HG03558 (cell line): Measurements from ENCODE around the gene SNAPC2.

Experiments
- ATAC-seq: cut with Tn5 transposase; IDR thresholded peaks from one replicate; pipeline ENCODE4 v1.9.1; 2021; ENCODE audit warnings: moderate number of reproducible peaks; ENCODE audit not compliant: unreplicated experiment; ENCODE audit errors: extremely low read depth

SNAPC2 gene, protein sequence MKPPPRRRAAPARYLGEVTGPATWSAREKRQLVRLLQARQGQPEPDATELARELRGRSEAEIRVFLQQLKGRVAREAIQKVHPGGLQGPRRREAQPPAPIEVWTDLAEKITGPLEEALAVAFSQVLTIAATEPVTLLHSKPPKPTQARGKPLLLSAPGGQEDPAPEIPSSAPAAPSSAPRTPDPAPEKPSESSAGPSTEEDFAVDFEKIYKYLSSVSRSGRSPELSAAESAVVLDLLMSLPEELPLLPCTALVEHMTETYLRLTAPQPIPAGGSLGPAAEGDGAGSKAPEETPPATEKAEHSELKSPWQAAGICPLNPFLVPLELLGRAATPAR

DNA sequence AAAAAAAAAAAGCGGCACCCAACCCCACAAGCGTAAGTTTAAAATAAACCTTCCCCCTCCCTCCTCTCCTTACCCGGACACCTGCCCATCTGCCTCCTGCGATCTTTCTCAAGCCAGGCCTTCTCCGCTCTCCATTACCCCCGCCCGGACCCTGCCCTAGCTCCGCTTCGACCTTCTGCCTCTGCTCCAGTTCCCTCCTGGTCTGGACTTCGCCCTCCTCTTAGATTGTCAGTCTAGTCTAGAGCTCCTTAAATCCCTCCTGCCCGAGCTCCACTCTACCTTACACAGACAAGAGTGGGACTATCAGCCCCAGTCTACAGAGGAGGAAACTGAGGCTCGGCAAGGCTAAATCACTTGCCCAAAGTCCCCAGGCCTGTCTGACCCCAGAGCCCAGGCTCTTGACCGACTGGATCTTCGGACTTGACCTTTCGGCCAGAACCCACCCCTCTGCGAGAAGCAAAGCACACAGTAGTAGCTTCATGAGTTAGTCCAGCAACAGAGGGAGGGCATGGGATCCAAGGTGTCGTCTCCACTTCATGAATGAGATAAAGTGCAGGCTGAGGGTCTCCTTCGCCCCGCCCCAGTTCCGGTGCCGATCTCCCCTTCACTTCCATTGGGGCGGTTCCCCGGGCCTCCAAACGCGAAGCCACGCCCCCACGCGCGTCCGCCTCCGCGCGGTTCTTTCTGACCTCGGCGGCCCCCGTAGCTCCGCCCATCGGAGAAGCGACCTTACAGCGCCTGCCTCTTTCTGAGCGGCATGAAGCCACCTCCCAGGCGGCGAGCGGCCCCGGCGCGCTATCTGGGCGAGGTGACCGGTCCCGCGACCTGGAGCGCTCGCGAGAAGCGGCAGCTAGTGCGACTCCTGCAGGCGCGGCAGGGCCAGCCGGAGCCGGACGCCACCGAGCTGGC, at the start of gene SNAPC2:
Gene SNAPC2 (plus strand): TSS at position 729 of the 909 bp plus-strand sequence. CDS start 29 bp downstream, at position 758.
- no peak for ATAC-seq

DNA sequence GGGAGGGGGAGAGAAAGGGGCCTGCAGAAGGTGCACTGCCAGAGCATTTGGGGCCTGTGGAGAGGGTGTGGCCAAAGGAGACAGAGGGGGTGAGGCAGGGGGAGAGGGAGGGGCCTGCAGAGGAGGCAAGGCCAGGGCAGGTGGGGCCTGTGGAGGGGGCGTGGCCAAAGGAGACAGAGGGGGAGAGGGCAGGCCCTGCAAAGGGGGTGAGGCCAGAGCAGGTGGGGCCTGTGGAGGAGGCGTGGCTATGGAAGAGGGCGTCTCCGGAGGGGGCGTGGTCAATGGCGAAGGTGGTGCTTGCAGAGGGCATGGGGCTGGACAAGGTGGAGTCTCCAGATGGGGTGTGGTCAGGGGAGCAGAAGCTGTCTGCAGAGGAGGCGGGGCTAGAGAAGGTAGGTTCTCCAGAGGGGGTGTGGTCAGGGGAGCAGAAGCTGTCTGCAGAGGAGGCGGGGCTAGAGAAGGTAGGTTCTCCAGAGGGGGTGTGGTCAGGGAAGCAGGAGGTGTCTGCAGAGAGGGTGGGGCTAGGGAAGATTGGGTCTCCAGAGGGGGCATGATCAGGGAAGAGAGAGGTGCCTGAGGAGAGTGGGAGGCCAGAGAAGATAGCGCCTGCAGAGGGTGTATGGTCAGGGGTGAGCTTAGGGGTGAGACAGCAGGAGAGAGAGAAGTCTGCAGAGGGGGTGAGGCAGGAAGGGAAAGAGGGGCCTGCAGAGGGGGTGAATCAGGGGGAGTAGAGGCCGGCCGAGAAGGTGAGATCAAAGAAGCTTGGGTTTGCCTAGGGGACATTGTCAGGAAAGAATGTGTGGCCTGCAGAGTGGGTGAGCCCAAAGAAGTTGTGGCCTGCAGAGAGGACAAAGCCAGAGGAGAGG, 49.3 kb upstream of the SNAPC2 start:
- no peak for ATAC-seq

DNA sequence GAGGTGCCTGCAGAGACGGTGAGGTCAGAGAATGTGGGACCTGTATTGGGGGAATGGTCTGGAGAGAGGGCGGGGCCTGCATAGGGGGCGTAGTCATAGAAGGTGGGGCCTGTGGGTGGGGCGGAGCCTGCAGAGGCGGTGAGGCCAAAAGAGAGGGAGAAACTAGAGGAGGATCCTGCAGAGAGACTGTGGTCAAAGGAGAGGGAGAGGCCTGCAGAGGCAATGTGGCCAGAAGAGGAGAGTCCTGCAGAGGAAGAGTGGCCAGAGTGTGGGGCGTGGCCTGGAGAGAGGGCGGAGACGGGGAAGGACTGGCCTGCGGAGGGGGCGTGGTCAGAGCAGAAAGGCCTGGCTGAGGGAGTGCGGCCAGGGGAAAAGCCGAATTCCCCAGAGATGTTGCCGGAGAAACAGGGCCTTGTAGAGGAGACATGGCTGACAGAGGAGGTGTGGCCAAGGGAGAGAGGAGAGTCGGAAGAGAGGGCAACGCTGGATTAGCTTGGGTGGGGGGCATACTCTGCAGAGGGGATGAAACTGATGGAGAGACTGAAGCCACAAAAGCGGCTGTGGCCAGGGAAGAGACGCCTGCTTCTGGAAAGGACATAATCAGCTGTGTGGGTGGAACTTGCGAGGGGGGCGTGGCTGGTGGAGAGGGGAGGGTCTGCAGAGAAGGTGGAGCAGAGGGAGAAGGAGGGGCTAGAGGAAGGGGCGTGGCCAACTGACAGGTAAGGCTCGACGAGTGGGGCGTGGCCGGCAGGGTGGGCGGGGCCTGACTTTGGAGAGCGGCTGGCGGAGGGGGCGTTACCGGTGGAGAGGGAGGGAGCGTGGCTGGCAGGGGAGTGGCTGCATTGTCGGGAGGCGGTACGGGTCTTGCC, 48.5 kb upstream of the SNAPC2 start:
- no peak for ATAC-seq

DNA sequence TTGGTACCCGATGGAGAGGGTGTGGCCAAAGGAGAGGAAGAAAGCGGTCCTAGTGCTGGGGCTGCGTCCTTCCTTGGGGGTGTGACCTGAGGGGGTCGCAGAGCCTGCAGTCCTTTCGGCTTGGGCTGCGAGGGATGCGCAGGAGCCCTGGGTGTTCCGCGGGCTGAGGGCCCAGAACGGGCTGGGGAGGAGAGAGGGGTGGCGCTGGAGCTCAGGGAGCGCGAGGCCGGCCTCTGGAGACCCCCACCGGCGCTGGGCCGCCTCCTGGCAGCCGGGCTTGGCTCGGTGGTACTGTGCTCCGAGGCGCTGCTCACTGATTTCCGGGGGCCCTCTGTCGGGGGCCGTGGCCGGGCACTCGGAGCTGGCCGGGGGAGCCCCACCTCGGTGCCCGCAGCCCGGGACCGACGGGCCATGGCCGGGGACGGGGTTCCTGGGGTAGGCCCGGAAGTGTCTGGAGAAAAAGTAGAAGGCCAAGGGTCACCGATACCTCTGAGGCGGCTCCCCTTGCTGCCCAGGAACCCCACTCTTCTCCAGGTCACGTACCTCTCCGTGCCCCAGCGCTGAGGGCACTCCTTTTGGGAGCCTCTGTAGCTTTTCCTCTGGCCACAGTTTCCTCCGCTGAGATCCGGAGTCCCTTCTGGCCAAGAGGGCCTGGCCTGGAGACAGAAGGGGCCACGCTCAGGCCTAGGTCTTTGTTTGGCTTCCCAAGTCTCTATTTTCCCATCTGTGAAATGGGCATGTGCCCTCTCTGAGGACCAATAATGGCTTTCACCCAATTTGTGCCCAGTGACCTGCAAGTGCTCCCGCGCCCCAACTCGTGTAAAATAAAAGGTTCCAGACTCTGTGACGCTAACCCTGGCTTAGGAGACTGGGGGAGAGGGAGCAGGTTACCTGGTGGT, 47.6 kb upstream of the SNAPC2 start:
- no peak for ATAC-seq

DNA sequence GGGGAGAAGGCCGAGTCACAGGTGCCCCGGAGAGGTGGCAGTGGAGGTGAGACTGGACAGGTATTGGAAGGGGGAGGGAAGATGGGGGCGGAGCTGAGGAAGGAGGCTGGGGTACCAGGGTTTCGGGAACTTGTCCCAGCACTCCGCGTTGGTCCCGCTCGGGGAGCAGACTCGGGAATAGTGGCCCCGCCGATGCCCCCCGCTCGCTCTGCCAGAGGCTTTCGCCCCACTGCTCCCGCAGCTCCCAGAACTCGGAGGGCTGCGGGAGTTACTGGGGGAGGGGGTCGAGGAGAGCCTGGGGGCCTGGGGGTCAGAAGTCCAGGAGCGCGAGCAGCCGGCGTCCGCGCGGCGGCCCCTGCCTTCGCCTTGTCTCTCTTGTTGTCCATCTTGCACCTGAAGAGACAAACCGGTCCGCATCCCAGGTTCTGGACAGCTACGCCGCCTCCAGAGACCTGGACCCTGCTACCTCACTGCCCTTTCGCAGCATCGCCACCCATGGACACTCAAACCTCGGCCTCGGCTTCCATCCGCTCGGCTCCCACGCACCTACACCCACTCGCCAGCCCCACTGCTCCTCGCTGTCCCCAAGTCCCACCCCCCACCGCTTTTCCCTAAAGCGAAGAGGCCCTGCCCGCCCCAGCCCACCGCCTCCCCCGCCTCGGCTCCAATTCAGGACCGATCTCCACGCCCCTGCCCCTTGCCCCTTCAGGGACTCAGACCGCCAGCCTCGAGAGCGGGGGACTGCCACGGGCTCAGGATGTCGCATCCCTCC, 46.6 kb upstream of the SNAPC2 start:
- ATAC-seq: no peak

DNA sequence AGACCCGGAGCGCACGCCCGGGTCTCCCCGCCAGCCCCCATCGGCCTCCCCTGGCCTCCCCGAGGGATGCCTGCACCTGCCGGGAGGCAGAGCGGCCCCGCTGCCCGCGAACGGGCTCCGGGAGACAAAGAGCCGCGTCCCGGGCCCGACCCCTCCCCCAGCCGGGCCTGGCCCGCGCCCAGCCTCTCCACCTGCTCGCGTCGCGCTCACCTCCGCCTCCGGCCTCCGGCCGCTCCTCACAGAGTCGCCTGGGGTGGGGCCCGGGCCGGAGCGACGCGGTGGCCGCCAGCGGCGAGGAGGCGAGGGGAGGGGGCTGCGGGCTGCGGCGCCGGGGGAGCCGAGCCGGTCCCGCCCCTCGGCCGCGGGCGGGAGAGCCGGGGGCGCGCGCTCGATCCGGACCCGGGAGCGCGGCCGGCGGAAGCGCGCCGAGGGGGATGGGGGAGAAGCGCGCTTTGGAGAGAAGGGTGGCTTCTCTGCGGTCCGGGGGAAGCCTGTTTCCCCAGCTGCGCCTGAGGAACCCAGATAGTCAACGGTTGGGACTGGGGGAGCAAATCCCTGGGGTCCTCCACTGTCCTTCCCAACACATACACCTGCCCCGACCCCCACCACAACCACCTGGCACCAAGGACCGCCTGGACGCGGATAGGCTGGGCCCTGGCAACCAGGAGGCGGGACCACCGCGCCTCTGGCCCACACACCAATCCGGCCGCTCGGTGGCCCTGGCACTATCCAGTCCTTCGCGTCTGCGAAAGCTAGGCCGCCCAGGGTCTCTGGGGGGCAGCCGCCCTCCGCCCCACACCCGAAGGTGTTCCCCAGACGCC, 45.9 kb upstream of the SNAPC2 start, which contains the start of gene PRR36:
Gene PRR36 (minus strand): TSS at position 315 of the 821 bp plus-strand sequence. CDS start 701 bp downstream, outside the sequence.
- ATAC-seq: no peak

DNA sequence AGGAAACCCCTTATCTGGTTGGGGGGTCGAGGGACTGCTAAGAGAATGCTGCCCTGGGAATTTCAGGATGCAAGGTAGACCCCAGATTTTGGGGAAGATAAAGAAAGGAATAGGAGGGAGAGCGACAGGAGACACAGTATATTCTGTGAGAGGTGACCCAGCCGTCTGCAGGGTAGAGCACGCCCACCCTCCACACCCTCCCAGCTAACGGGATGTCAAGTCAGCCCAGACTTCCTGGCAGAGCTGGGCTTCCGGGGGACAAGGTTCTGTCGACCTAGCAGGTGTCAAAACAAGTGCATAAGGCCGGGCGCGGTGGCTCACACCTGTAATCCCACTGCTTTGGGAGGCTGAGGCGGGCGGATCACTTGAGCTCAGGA, 45.3 kb upstream of the SNAPC2 start:
- ATAC-seq: no peak

DNA sequence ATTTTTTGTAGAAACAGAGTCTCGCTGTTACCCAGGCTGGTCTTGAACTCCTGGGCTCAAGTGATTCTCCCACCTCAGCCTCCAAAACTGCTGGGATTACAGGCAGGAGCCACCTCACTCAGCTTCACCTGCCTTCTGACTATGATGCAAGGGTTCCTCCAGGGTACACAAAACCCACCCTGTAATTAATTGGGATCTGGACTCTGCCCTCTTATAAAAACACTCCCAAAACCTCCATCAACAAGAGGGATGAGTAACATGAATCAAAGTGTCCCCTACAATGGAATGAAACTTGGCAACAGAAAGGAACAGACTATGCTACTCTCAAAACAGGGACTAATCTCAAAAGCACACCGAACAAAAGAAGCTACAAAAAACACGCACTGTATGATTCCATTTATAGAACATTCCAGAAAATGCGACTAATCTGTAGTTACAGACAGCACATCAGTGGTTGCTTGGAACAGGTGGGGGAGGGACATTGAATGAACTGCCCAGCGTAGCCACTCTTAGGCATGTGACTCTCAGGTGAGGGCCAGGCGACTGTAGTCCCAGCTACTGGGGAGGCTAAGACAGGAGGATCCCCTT, 42.8 kb upstream of the SNAPC2 start:
- ATAC-seq: no peak

DNA sequence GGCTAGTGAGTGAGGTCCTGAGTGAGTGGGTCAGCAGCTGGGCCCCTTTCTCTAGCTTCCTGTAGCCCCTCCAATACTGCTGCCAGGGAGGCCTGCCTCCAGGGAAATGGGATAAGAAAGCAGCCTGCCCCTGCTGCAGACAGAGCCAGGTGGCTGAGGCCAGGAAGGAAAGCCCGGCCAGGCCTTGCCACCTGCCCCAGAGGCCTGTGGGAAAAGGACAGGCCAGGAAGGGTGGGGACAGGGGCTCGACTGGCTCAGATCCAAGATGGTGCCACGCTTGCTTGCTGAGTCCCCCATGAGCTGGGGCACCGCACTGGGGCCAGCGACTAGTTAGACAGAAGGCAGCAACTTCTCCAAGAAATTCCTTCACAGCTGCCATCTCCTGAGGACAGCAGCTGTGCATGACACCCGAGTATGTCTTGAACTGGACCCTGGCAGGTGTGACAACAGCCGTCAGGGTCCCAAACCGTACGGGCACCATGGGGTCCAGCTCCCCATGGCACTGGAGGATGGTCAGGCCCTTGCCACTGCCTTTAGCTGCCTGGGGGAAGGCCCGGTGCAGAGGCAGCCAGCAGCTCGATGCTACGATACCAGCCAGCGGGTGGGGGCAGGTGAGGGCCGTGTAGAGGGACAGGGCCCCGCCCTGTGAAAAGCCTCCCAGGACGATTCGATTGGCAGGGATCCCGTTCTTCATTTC, 40.9 kb upstream of the SNAPC2 start:
- ATAC-seq: no peak

DNA sequence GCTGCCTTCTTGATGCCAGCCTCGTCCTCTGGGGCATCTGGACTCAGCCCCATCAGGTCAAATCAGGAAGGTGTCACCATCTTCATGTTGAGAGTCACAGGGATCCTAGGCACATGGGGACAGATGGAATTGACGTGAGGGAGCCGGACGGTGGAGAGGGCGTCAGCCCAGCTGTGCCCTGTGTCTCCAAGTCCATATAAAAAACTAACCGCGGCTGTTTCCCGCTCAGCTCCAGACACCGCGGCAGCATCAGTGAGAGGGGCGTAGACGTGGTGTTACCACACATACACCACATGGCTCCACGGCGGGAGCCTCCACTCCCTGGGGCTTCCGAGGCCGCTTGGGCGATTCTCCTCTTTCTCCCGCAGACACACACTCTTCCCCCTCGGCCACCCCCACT, 40.3 kb upstream of the SNAPC2 start:
- no peak for ATAC-seq

DNA sequence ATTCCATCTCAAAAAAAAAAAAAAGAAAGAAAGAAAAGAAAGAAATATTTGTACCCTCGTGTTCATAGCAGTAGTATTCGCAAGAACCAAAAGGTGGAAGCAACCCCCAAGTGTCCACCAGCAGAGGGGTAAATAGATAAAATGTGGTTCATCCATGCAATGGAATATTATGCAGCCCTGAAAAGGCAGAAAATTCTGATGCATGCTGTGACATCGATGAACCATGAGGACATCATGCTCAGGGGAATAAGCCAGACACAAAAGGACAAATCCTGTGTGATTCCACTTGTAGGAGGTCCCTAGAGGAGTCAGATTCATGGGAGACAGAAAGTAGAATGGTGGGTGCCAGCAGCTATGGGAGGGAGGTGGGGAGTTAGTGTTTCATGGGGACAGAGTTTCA, 38.2 kb upstream of the SNAPC2 start:
- ATAC-seq: no peak

DNA sequence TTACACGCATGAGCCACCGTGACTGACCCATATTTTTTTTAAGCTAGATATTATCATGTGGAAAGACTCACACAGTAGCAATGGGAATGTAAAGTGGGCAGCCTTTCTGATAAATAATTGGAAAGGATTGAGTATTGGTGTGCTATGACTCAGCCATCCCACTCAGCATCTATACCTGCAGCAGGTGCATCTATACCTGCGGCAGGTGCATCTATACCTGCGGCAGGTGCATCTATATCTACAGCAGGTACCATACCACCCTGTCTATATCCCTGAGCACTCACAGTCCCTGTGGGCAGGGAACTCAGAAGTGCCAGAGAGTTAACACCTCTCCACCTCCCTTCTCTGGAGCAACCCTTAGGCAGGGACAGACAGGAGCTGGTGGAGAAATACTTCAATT, 37.0 kb upstream of the SNAPC2 start:
- no peak for ATAC-seq

DNA sequence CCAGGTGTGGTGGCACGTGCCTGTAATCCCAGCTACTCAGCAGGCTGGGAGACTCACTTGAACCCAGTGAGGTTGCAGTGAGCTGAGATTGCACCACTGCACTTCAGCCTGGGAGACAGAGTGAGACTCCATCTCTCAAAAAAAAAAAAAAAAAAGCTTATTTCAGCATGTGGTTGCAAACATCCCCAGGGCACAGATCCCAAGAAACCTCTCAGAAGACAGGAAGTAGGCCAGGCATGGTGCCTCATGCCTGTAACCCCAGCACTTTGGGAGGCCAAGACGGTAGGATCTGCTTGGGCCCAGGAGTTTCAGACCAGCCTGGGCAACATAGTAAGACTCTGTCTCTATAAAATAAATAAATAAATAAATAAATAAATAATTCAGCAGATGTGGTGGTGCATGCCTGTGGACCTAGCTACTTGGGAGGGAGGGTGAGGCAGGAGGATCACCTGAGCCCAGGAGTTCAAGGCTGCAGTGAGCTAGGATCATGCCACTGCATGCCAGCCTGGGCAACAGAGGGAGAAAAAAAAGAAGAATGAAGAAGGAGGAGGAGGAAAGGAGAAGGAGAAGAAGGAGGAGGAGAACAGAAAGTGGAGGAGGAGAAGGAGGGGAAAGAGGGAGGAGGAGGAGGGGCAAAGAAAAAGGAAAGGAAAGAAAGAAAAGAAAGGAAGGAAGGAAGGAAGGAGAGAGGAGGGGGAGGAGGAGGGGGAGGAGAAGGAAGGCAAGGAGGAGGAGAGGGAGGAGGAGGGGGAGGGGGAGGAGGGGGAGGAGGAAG, 36.2 kb upstream of the SNAPC2 start:
- ATAC-seq: no peak

DNA sequence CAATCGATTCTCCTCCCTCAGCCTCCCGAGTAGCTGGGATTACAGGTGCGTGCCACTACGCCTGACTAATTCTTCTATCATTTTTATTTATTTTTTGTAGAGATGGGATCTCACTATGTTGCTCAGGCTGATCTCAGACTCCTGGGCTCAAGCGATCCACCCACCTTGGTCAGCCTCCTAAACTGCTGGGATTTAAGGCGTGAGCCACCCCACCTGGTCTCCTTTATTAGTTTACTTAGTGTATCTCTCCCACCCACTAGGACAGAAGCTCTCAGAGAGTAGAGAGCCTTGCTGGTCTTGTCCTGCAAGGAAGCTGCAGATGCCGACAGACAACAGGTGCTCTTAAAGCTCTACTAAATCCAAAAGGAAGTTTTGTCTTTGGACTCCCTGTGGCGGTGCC, 34.3 kb upstream of the SNAPC2 start:
- ATAC-seq: no peak

DNA sequence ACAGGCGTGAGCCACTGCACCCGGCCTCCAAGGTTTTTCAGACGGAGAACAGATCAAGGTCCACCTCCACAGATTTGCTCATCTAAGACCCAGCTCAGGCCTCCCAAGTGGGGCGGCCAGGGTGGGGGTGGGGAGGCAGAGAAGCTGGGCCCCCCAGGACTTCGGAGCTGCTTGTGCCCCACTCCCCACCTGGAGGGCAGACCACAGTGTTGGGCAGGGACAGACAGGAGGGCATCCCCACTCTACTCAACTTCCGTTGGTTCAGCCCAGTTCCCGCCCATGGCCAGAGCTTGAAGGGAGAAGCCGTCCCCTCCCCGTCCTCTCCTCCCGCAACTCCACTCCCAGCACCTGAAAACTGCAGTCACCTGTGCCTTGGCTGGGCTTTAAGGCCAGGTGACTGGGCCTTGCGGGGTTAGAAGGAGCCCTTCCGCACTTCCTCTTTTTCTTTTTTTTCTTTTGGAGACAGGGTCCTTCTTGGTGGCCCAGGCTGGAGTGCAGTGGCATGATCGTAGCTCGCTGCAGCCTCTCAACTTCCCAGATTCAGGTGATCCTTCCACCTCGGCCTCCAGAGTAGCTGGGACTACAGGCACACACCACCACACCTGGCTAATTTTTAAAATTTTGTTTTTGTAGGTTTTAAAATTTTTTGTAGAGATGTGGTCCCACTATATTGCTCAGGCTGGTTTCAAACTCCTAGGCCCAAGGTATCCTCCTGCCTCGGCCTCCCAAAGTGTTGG, 32.6 kb upstream of the SNAPC2 start:
- no peak for ATAC-seq
